Measurements from ENCODE around the gene MMP14. TPM values are rescaled to one million over a fixed set of nuclear protein-coding genes. Genes with fewer than 3 reads are reported as not detected.

MMP14 gene
- total RNA-seq, 2 donors from 2014 or later = 181 to 220 TPM

GRCh38 chr14:22837114-22837749 lies 847 bp downstream of the MMP14 start:
- peak overlapping the region; percentile 98 for H3K9ac ChIP-seq (ENCODE audit: extremely low read depth, low read length, poor library complexity, severe bottlenecking)
- WGBS, 2 experiments (ENCODE audit: insufficient coverage in 1 of 2, insufficient read length in 1 of 2) = 0 to 2% methylated on average over 4 to 57 of the region's 57 CpGs
- Mint-ChIP-seq H3K36me3 (ENCODE audit: low read depth) (peaks cover 49% of the 10 kb centered on the region), H3K9me3 (no peaks in the 10 kb centered on the region), H3K27ac (peak overlapping the region; percentile 98), H3K4me1 (peaks cover 19% of the 10 kb centered on the region), H3K27me3 (ENCODE audit: insufficient read depth) (no peaks in the 10 kb centered on the region), H3K4me3 (peak overlapping the region; percentile 100)
- H3K27me3 ChIP-seq (ENCODE audit: control insufficient read depth, insufficient read depth, low read length, poor library complexity, severe bottlenecking) = no peaks in the 10 kb centered on the region
- no peaks in the 10 kb centered on the region for H3K9me3 ChIP-seq (ENCODE audit: control insufficient read depth, low read length)
- H3K36me3 ChIP-seq (ENCODE audit: control insufficient read depth, insufficient read depth, low read length) = peaks cover 59% of the 10 kb centered on the region
- peaks cover 7% of the 10 kb centered on the region for H3K4me1 ChIP-seq (ENCODE audit: control insufficient read depth, insufficient read depth, low read length)
- H3K4me3 ChIP-seq (ENCODE audit: low read length) = peak overlapping the region; percentile 95
- TF ChIP-seq, protein P1, sequence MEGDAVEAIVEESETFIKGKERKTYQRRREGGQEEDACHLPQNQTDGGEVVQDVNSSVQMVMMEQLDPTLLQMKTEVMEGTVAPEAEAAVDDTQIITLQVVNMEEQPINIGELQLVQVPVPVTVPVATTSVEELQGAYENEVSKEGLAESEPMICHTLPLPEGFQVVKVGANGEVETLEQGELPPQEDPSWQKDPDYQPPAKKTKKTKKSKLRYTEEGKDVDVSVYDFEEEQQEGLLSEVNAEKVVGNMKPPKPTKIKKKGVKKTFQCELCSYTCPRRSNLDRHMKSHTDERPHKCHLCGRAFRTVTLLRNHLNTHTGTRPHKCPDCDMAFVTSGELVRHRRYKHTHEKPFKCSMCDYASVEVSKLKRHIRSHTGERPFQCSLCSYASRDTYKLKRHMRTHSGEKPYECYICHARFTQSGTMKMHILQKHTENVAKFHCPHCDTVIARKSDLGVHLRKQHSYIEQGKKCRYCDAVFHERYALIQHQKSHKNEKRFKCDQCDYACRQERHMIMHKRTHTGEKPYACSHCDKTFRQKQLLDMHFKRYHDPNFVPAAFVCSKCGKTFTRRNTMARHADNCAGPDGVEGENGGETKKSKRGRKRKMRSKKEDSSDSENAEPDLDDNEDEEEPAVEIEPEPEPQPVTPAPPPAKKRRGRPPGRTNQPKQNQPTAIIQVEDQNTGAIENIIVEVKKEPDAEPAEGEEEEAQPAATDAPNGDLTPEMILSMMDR (conservative IDR thresholded peaks at IDR 0.05) = no peak
- DNase-seq = peak; percentile 80
- peak overlapping the region; percentile 71 for H3K27ac ChIP-seq (ENCODE audit: low read depth, low read length)

DNA sequence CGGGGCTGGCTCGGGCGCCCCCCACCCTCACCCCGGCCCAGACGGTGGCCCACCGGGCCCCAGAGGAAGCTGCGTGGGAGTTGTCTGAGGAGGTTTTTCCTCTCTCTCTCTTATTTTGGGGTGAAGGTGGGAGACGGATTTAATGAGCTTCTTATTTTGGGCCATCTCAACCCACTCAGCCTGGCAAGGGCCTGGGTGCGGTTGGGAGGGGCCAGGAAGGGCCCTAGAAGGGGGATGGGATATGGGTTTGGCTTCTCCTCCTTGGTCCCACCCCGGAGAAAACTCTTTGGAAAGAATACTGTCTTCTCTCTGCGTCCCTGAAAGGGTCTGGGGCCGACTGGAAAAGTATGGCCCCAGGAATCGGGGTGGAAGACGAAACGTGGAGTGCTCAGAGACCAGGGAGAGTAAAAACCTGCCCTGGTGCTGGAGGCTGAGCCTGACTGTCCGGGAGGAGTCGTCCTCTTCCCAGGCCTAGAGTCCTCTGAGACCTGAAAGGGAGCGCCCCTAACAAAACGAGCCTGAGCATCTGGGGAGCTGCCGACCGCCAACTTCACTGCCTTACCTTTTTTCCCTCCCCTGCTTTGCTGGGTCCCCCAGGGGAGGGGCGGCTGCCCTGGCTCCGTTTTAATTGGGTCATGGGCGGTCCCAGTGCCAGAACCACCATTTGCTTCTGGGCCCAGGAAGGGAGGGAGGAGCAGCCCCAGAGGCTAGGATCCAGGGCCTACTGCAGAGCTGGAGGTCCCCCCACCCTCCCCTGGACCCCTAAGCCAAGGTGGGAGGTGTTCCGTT lies 1.6 kb downstream of the MMP14 start:
- H3K27ac Mint-ChIP-seq = peak overlapping the region; percentile 89
- Histone ChIP-seq H3K27ac (ENCODE audit: low read depth, low read length) (no peak overlapping the region), H3K9ac (ENCODE audit: extremely low read depth, low read length, poor library complexity, severe bottlenecking) (peak overlapping the region; percentile 98), H3K9me3 (ENCODE audit: control insufficient read depth, low read length) (no peaks in the 10 kb centered on the region), H3K27me3 (ENCODE audit: control insufficient read depth, insufficient read depth, low read length, poor library complexity, severe bottlenecking) (no peaks in the 10 kb centered on the region), H3K4me1 (ENCODE audit: control insufficient read depth, insufficient read depth, low read length) (peaks cover 7% of the 10 kb centered on the region), H3K36me3 (ENCODE audit: control insufficient read depth, insufficient read depth, low read length) (peaks cover 60% of the 10 kb centered on the region), H3K4me3 (ENCODE audit: low read length) (peak overlapping the region; percentile 95)
- TF ChIP-seq, protein P1 (conservative IDR thresholded peaks at IDR 0.05) = no peak
- DNase-seq = peak; percentile 78
- H3K4me3 Mint-ChIP-seq = peak overlapping the region; percentile 100
- peaks cover 53% of the 10 kb centered on the region for H3K36me3 Mint-ChIP-seq (ENCODE audit: low read depth)
- WGBS, 2 experiments (ENCODE audit: insufficient coverage in 1 of 2, insufficient read length in 1 of 2) = 24 to 54% methylated on average over 5 to 23 of the region's 25 CpGs
- no peaks in the 10 kb centered on the region for H3K27me3 Mint-ChIP-seq (ENCODE audit: insufficient read depth)
- no peaks in the 10 kb centered on the region for H3K9me3 Mint-ChIP-seq
- peaks cover 19% of the 10 kb centered on the region for H3K4me1 Mint-ChIP-seq

DNA sequence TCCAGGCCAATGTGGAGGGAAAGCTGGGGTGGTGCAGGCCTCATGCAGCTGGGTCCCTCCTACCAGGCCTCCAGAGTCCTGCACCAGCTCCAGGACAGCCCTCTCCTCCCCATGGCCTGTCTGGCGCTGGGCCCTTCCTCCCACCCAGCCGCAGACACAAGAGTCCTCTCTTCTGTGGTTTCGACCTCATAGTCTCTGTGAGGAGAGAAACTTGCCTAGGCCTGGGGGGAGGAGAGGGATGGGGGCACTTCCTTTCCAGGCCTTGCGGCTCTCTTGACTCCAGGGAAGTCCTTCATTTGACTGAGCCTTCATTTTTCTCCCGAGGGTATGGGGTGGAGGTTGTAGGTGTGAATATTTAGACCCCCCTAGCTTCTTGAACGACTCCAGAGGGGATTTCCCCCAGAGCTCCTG lies 2.3 kb downstream of the MMP14 start:
- peak overlapping the region; percentile 95 for H3K4me3 ChIP-seq (ENCODE audit: low read length)
- Mint-ChIP-seq H3K4me1 (peaks cover 19% of the 10 kb centered on the region), H3K36me3 (ENCODE audit: low read depth) (peaks cover 56% of the 10 kb centered on the region), H3K9me3 (no peaks in the 10 kb centered on the region), H3K27me3 (ENCODE audit: insufficient read depth) (no peaks in the 10 kb centered on the region), H3K27ac (peak overlapping the region; percentile 89), H3K4me3 (peak overlapping the region; percentile 100)
- peaks cover 7% of the 10 kb centered on the region for H3K4me1 ChIP-seq (ENCODE audit: control insufficient read depth, insufficient read depth, low read length)
- H3K9ac ChIP-seq (ENCODE audit: extremely low read depth, low read length, poor library complexity, severe bottlenecking) = peak overlapping the region; percentile 98
- TF ChIP-seq, protein P1 (conservative IDR thresholded peaks at IDR 0.05) = no peak
- 78% methylated on average over 6 of the region's 6 CpGs; no CpG with 5 or more reads in 1 of the 2 experiments for WGBS, 2 experiments (ENCODE audit: insufficient coverage in 1 of 2, insufficient read length in 1 of 2)
- H3K27me3 ChIP-seq (ENCODE audit: control insufficient read depth, insufficient read depth, low read length, poor library complexity, severe bottlenecking) = no peaks in the 10 kb centered on the region
- peaks cover 60% of the 10 kb centered on the region for H3K36me3 ChIP-seq (ENCODE audit: control insufficient read depth, insufficient read depth, low read length)
- H3K9me3 ChIP-seq (ENCODE audit: control insufficient read depth, low read length) = no peaks in the 10 kb centered on the region
- DNase-seq = no peak
- no peak overlapping the region for H3K27ac ChIP-seq (ENCODE audit: low read depth, low read length)
